Measurements from ENCODE around the gene ZKSCAN8.

Gene ZKSCAN8

DNA sequence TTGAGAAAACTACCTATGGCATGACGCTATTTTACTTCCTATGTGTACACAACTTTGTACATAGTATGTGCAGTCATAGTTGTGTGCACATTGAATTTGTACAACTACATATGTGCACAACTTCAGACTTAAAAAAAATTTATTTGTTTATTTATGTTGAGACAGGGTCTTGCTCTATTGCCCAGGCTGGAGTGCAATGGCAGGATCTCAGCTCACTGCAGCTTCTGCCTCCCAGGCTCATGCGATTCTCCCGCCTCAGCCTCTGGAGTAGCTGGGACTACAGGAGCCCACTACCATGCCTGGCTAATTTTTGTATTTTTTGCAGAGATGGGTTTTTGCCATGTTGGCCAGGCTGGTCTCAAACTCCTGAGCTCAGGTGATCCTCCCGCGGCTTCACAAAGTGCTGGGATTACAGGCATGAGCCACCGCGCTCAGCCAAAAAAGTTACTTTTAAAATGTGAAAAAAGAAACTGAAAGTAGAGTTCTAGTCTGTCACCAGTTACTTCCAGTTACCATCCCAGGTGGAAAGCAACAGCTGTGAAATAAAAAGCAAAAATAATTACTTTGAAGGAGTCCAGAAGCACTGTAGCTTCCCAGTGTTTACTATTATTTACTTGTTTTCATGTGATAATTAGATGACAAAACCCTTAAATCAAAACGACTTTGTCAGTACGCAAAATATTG lies 1.7 kb upstream of the ZKSCAN8 start:
- no peak overlapping the region for H4K91ac ChIP-seq (ENCODE audit: low read depth, low read length, poor library complexity)
- H3K27me3 ChIP-seq (ENCODE audit: control insufficient read depth in 3 of 3, insufficient read depth in 3 of 3, low read depth in 1 of 3, low read length in 3 of 3) = no peaks in the 10 kb centered on the region
- no peak overlapping the region for H3K14ac ChIP-seq (ENCODE audit: low read length)
- no peak overlapping the region for H2AFZ ChIP-seq (ENCODE audit: low read length)
- H3K18ac ChIP-seq (ENCODE audit: low read length) = no peak overlapping the region
- no peaks in the 10 kb centered on the region for H3K9me3 ChIP-seq (replicated peaks in 1 of 2; ENCODE audit: control insufficient read depth in 2 of 2, insufficient read depth in 1 of 2, low read depth in 1 of 2, low read length in 2 of 2)
- H3K4me3 ChIP-seq (ENCODE audit: low read length in 2 of 2) = no peak overlapping the region
- no peak overlapping the region for H3K27ac ChIP-seq (replicated peaks; ENCODE audit: low read length)
- no peak overlapping the region for H3K23ac ChIP-seq (ENCODE audit: low read depth, low read length, poor library complexity)
- H3K4ac ChIP-seq (ENCODE audit: low read length) = no peak overlapping the region
- no peak for DNase-seq (ENCODE audit: low spot score)
- no CpG with 5 or more reads among the region's 9 CpGs for WGBS, 2 donors (ENCODE audit: extremely low coverage in 2 of 2, insufficient read length in 2 of 2, insufficient replicate concordance in 1 of 2)
- no peak overlapping the region for H2BK5ac ChIP-seq (ENCODE audit: low read length)
- no peak overlapping the region for H3K4me2 ChIP-seq (ENCODE audit: insufficient read depth, low read length, poor library complexity, severe bottlenecking)
- peaks cover 6 to 15% of the 10 kb centered on the region in 2 donors for H3K4me1 ChIP-seq (ENCODE audit: control insufficient read depth in 2 of 2, insufficient read depth in 1 of 2, low read depth in 1 of 2, low read length in 2 of 2)
- peaks cover 0 to 20% of the 10 kb centered on the region in 2 donors for H3K36me3 ChIP-seq (replicated peaks in 1 of 2; ENCODE audit: control insufficient read depth in 2 of 2, insufficient read depth in 2 of 2, low read length in 2 of 2)
- no peak overlapping the region for H3K9ac ChIP-seq (ENCODE audit: low read depth, low read length, poor library complexity)
- H4K8ac ChIP-seq (ENCODE audit: low read depth, low read length) = no peak overlapping the region
- H3K79me1 ChIP-seq (ENCODE audit: low read depth, low read length) = no peaks in the 10 kb centered on the region
- H2BK12ac ChIP-seq (ENCODE audit: low read length) = no peak overlapping the region
- H2BK120ac ChIP-seq (ENCODE audit: low read depth, low read length) = no peak overlapping the region
- H2BK15ac ChIP-seq (ENCODE audit: low read length) = no peak overlapping the region
- H2AK5ac ChIP-seq (ENCODE audit: low read depth, low read length) = no peak overlapping the region

DNA sequence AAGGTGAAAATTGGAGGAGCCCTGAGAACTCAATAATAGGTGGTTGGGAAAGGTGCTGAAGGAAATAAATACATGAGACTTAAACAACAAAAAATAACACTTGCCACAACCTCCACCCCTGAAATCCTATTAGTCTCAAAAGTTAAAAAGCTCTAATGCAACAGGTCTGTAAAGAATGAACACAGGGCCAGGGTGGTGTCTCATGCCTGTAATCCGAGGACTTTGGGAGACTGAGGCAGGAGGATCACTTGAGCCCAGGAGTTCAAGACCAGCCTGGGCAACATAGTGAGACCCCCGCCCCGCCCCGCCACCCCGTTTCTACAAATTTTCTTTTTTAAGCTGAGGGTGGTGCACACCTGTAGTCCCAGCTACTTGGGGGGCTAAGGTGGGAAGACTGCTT lies 1.1 kb upstream of the ZKSCAN8 start:
- no peaks in the 10 kb centered on the region for H3K79me1 ChIP-seq (ENCODE audit: low read depth, low read length)
- H2BK15ac ChIP-seq (ENCODE audit: low read length) = no peak overlapping the region
- H2AK5ac ChIP-seq (ENCODE audit: low read depth, low read length) = no peak overlapping the region
- H3K27me3 ChIP-seq (ENCODE audit: control insufficient read depth in 3 of 3, insufficient read depth in 3 of 3, low read depth in 1 of 3, low read length in 3 of 3) = no peaks in the 10 kb centered on the region
- no peak overlapping the region for H3K9ac ChIP-seq (ENCODE audit: low read depth, low read length, poor library complexity)
- H3K4me1 ChIP-seq (ENCODE audit: control insufficient read depth in 2 of 2, insufficient read depth in 1 of 2, low read depth in 1 of 2, low read length in 2 of 2) = peaks cover 6 to 11% of the 10 kb centered on the region in 2 donors
- no peak overlapping the region for H3K4me3 ChIP-seq (ENCODE audit: low read length in 2 of 2)
- no peak overlapping the region for H3K4ac ChIP-seq (ENCODE audit: low read length)
- no peak overlapping the region for H4K8ac ChIP-seq (ENCODE audit: low read depth, low read length)
- H2BK5ac ChIP-seq (ENCODE audit: low read length) = no peak overlapping the region
- no CpG with 5 or more reads among the region's 5 CpGs for WGBS, 2 donors (ENCODE audit: extremely low coverage in 2 of 2, insufficient read length in 2 of 2, insufficient replicate concordance in 1 of 2)
- H3K36me3 ChIP-seq (replicated peaks in 1 of 2; ENCODE audit: control insufficient read depth in 2 of 2, insufficient read depth in 2 of 2, low read length in 2 of 2) = peaks cover 0 to 20% of the 10 kb centered on the region in 2 donors
- H2AFZ ChIP-seq (ENCODE audit: low read length) = no peak overlapping the region
- no peak overlapping the region for H3K4me2 ChIP-seq (ENCODE audit: insufficient read depth, low read length, poor library complexity, severe bottlenecking)
- H2BK12ac ChIP-seq (ENCODE audit: low read length) = no peak overlapping the region
- H3K23ac ChIP-seq (ENCODE audit: low read depth, low read length, poor library complexity) = no peak overlapping the region
- H3K9me3 ChIP-seq (replicated peaks in 1 of 2; ENCODE audit: control insufficient read depth in 2 of 2, insufficient read depth in 1 of 2, low read depth in 1 of 2, low read length in 2 of 2) = no peaks in the 10 kb centered on the region
- H3K14ac ChIP-seq (ENCODE audit: low read length) = no peak overlapping the region
- no peak overlapping the region for H2BK120ac ChIP-seq (ENCODE audit: low read depth, low read length)
- no peak overlapping the region for H4K91ac ChIP-seq (ENCODE audit: low read depth, low read length, poor library complexity)
- no peak for DNase-seq (ENCODE audit: low spot score)
- H3K18ac ChIP-seq (ENCODE audit: low read length) = no peak overlapping the region
- H3K27ac ChIP-seq (replicated peaks; ENCODE audit: low read length) = no peak overlapping the region

DNA sequence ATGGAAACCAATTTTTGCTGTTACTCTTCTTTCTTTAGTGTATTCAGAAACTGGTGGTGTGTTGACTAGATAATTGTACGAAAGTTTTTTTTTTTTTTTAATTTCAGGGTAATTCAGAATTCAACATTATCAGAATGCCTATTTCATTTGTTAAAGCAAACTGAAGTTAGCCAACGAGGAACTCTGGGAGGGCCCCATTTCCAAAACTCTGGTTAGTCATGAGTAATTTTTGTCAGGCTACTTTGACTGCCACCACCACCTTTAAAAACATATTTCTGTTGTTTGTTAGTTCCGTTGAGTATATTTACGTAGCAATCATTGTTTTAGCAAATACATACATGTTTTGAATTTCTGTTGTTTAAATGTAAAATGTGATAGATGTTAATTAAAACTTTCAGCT lies 763 bp downstream of the ZKSCAN8 start:
- H3K9me3 ChIP-seq (replicated peaks in 1 of 2; ENCODE audit: control insufficient read depth in 2 of 2, insufficient read depth in 1 of 2, low read depth in 1 of 2, low read length in 2 of 2) = no peaks in the 10 kb centered on the region
- no CpG with 5 or more reads among the region's 4 CpGs for WGBS, 2 donors (ENCODE audit: extremely low coverage in 2 of 2, insufficient read length in 2 of 2, insufficient replicate concordance in 1 of 2)
- no peak overlapping the region for H3K9ac ChIP-seq (ENCODE audit: low read depth, low read length, poor library complexity)
- H3K14ac ChIP-seq (ENCODE audit: low read length) = no peak overlapping the region
- H2BK15ac ChIP-seq (ENCODE audit: low read length) = no peak overlapping the region
- H3K4me2 ChIP-seq (ENCODE audit: insufficient read depth, low read length, poor library complexity, severe bottlenecking) = no peak overlapping the region
- peaks cover 0 to 38% of the 10 kb centered on the region in 2 donors for H3K36me3 ChIP-seq (replicated peaks in 1 of 2; ENCODE audit: control insufficient read depth in 2 of 2, insufficient read depth in 2 of 2, low read length in 2 of 2)
- H3K4me3 ChIP-seq (ENCODE audit: low read length in 2 of 2) = peak overlapping the region; percentile 65 to 97
- no peak overlapping the region for H2BK120ac ChIP-seq (ENCODE audit: low read depth, low read length)
- no peak overlapping the region for H2AK5ac ChIP-seq (ENCODE audit: low read depth, low read length)
- peaks cover 5 to 10% of the 10 kb centered on the region in 2 donors for H3K4me1 ChIP-seq (ENCODE audit: control insufficient read depth in 2 of 2, insufficient read depth in 1 of 2, low read depth in 1 of 2, low read length in 2 of 2)
- H2BK12ac ChIP-seq (ENCODE audit: low read length) = no peak overlapping the region
- H4K91ac ChIP-seq (ENCODE audit: low read depth, low read length, poor library complexity) = no peak overlapping the region
- H3K27ac ChIP-seq (replicated peaks; ENCODE audit: low read length) = no peak overlapping the region
- H3K18ac ChIP-seq (ENCODE audit: low read length) = no peak overlapping the region
- no peak overlapping the region for H3K23ac ChIP-seq (ENCODE audit: low read depth, low read length, poor library complexity)
- no peaks in the 10 kb centered on the region for H3K27me3 ChIP-seq (ENCODE audit: control insufficient read depth in 3 of 3, insufficient read depth in 3 of 3, low read depth in 1 of 3, low read length in 3 of 3)
- H2BK5ac ChIP-seq (ENCODE audit: low read length) = no peak overlapping the region
- no peak for DNase-seq (ENCODE audit: low spot score)
- H3K4ac ChIP-seq (ENCODE audit: low read length) = no peak overlapping the region
- peak overlapping the region; percentile 95 for H2AFZ ChIP-seq (ENCODE audit: low read length)
- no peaks in the 10 kb centered on the region for H3K79me1 ChIP-seq (ENCODE audit: low read depth, low read length)
- no peak overlapping the region for H4K8ac ChIP-seq (ENCODE audit: low read depth, low read length)

DNA sequence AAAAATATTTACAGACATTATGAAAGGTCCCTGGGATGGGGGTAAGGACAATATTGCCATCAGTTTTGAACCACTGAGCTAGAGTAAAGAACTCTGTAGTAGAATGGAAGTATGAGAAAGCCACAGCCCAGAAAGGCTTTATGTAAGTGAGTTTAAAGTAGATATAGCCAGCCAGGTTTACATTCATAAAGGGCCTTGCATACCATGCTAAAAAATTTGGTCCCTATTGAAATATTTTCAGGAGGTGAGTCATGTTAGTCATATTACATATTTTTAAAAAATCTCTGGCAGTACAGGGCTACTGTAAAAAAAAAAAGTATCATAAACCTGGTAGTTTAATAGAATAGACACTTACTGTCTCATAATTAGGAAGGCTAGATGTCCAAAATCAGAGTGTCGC lies 3.5 kb downstream of the ZKSCAN8 start:
- Histone ChIP-seq H4K91ac (ENCODE audit: low read depth, low read length, poor library complexity) (no peak overlapping the region), H3K4me3 (ENCODE audit: low read length in 2 of 2) (no peak overlapping the region), H3K4ac (ENCODE audit: low read length) (no peak overlapping the region), H3K9me3 (replicated peaks in 1 of 2; ENCODE audit: control insufficient read depth in 2 of 2, insufficient read depth in 1 of 2, low read depth in 1 of 2, low read length in 2 of 2) (no peaks in the 10 kb centered on the region), H3K9ac (ENCODE audit: low read depth, low read length, poor library complexity) (no peak overlapping the region), H2AK5ac (ENCODE audit: low read depth, low read length) (no peak overlapping the region), H2BK15ac (ENCODE audit: low read length) (no peak overlapping the region), H3K4me1 (ENCODE audit: control insufficient read depth in 2 of 2, insufficient read depth in 1 of 2, low read depth in 1 of 2, low read length in 2 of 2) (peaks cover 0 to 5% of the 10 kb centered on the region in 2 donors), H2BK12ac (ENCODE audit: low read length) (no peak overlapping the region), H3K27ac (replicated peaks; ENCODE audit: low read length) (no peak overlapping the region), H2BK5ac (ENCODE audit: low read length) (no peak overlapping the region), H3K36me3 (replicated peaks in 1 of 2; ENCODE audit: control insufficient read depth in 2 of 2, insufficient read depth in 2 of 2, low read length in 2 of 2) (peaks cover 14 to 66% of the 10 kb centered on the region in 2 donors), H3K27me3 (ENCODE audit: control insufficient read depth in 3 of 3, insufficient read depth in 3 of 3, low read depth in 1 of 3, low read length in 3 of 3) (no peaks in the 10 kb centered on the region), H3K18ac (ENCODE audit: low read length) (no peak overlapping the region), H3K23ac (ENCODE audit: low read depth, low read length, poor library complexity) (no peak overlapping the region), H3K79me1 (ENCODE audit: low read depth, low read length) (peaks cover 2% of the 10 kb centered on the region), H2BK120ac (ENCODE audit: low read depth, low read length) (no peak overlapping the region), H2AFZ (ENCODE audit: low read length) (no peak overlapping the region), H3K14ac (ENCODE audit: low read length) (no peak overlapping the region), H4K8ac (ENCODE audit: low read depth, low read length) (no peak overlapping the region), H3K4me2 (ENCODE audit: insufficient read depth, low read length, poor library complexity, severe bottlenecking) (no peak overlapping the region)
- no CpG with 5 or more reads among the region's 1 CpG for WGBS, 2 donors (ENCODE audit: extremely low coverage in 2 of 2, insufficient read length in 2 of 2, insufficient replicate concordance in 1 of 2)
- DNase-seq (ENCODE audit: low spot score) = no peak

Data from neuronal stem cell (in vitro differentiated cells).